Neural crest cell (in vitro differentiated cells): ENCODE data around the gene USP19. TPM values are rescaled to one million over a fixed set of nuclear protein-coding genes. Genes with fewer than 3 reads are reported as not detected.
A peak's percentile ranks its signal among the peaks of the same experiment; 100 is the strongest.

Source experiments
- DNase-seq: peaks from one replicate; pipeline ENCODE4 v3.0.0; 2021; ENCODE audit warnings: low read depth, mixed read lengths, low spot score
- H3K27ac Mint-ChIP-seq: one replicate; pipeline ENCODE4 v1.8.0; 2021; ENCODE audit warnings: mild to moderate bottlenecking, mixed read lengths; ENCODE audit not compliant: unreplicated experiment
- H3K27me3 Mint-ChIP-seq: 2 replicates; pipeline ENCODE4 v1.8.0; 2021; ENCODE audit warnings: low read depth, mild to moderate bottlenecking, mixed read lengths
- H3K36me3 Mint-ChIP-seq: 2 replicates; pipeline ENCODE4 v1.8.0; 2021; ENCODE audit warnings: low read depth, mild to moderate bottlenecking, mixed read lengths
- H3K4me1 Mint-ChIP-seq: 2 replicates; pipeline ENCODE4 v1.8.0; 2021; ENCODE audit warnings: mixed read lengths
- H3K4me3 Mint-ChIP-seq: one replicate; pipeline ENCODE4 v1.8.0; 2021; ENCODE audit warnings: mild to moderate bottlenecking, mixed read lengths
- H3K9me3 Mint-ChIP-seq: 2 replicates; pipeline ENCODE4 v1.8.0; 2021; ENCODE audit warnings: mixed read lengths
- long read RNA-seq: library from polyadenylated mRNA; unstranded; transcript quantifications from one replicate; pipeline ENCODE4 v2.0.0, GENCODE V29; 2020
- total RNA-seq: library from RNA; stranded (reverse); gene quantifications from 2 replicates; pipeline ENCODE4 v1.2.1, GENCODE V29; 2021
- TF ChIP-seq, protein P1 (sequence below): fragments of 200-600 bp; sonication (generic); conservative IDR thresholded peaks from 2 replicates; pipeline ENCODE4 v1.5.0; 2021; ENCODE audit warnings: antibody characterized with exemption, mild to moderate bottlenecking

Gene USP19, protein sequence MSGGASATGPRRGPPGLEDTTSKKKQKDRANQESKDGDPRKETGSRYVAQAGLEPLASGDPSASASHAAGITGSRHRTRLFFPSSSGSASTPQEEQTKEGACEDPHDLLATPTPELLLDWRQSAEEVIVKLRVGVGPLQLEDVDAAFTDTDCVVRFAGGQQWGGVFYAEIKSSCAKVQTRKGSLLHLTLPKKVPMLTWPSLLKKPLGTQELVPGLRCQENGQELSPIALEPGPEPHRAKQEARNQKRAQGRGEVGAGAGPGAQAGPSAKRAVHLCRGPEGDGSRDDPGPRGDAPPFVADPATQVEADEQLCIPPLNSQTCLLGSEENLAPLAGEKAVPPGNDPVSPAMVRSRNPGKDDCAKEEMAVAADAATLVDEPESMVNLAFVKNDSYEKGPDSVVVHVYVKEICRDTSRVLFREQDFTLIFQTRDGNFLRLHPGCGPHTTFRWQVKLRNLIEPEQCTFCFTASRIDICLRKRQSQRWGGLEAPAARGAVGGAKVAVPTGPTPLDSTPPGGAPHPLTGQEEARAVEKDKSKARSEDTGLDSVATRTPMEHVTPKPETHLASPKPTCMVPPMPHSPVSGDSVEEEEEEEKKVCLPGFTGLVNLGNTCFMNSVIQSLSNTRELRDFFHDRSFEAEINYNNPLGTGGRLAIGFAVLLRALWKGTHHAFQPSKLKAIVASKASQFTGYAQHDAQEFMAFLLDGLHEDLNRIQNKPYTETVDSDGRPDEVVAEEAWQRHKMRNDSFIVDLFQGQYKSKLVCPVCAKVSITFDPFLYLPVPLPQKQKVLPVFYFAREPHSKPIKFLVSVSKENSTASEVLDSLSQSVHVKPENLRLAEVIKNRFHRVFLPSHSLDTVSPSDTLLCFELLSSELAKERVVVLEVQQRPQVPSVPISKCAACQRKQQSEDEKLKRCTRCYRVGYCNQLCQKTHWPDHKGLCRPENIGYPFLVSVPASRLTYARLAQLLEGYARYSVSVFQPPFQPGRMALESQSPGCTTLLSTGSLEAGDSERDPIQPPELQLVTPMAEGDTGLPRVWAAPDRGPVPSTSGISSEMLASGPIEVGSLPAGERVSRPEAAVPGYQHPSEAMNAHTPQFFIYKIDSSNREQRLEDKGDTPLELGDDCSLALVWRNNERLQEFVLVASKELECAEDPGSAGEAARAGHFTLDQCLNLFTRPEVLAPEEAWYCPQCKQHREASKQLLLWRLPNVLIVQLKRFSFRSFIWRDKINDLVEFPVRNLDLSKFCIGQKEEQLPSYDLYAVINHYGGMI (N-terminal part only)
- 71.8 and 72.6 TPM in 2 replicates for total RNA-seq
- long read RNA-seq, partial matches to known transcripts = 3 of 3 reads
- long read RNA-seq, other reads (novel, unspliced or antisense) = 0 of 3 reads

DNA sequence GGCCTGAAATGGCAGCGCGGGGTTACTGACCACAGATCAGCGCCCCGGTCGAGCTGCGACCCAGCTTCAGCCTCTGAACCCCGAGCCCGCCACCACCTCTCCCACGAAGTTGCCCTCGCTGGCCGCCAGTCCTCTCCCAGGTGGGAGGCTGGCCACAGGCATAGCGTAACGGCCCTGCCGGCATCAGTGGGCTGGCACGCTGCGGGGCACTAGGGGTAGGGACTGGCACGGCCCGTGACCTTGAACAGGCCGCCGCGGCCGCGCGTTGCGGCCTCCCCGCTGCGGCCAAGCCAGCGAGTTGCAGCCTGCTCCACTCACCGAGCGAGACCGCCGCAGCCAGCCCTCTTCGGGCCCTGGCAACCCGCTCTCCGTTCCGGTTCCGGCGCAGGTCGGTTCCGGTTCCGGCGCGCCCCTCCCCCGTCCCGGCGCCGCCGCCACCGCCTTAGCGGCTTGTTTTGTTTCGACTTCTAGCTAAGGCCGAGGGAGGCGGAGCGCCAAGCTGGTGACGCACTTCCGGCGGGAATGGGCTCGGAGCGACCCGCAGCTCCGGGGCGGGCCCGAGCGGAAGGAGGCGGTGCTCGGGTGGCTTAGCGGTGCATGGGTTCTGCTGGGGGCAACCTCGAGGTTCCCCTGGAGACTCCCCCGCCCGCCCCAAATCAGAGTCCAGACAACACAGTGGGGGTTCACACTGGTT lies at the start of gene USP19:
Gene USP19, minus strand, starts transcription at position 386 of the 694 bp plus-strand sequence. CDS start 1,678 bp downstream, outside the sequence.
- no peaks in the 10 kb centered on the region for H3K27me3 Mint-ChIP-seq
- H3K9me3 Mint-ChIP-seq = no peaks in the 10 kb centered on the region
- H3K4me1 Mint-ChIP-seq = peaks cover 5% of the 10 kb centered on the region
- TF ChIP-seq, protein P1, sequence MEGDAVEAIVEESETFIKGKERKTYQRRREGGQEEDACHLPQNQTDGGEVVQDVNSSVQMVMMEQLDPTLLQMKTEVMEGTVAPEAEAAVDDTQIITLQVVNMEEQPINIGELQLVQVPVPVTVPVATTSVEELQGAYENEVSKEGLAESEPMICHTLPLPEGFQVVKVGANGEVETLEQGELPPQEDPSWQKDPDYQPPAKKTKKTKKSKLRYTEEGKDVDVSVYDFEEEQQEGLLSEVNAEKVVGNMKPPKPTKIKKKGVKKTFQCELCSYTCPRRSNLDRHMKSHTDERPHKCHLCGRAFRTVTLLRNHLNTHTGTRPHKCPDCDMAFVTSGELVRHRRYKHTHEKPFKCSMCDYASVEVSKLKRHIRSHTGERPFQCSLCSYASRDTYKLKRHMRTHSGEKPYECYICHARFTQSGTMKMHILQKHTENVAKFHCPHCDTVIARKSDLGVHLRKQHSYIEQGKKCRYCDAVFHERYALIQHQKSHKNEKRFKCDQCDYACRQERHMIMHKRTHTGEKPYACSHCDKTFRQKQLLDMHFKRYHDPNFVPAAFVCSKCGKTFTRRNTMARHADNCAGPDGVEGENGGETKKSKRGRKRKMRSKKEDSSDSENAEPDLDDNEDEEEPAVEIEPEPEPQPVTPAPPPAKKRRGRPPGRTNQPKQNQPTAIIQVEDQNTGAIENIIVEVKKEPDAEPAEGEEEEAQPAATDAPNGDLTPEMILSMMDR = no peak
- H3K27ac Mint-ChIP-seq = peak within 1 kb of the TSS; percentile 96
- peak within 1 kb of the TSS; percentile 90 for H3K4me3 Mint-ChIP-seq
- peak; percentile 76 for DNase-seq
- peaks cover 4% of the 10 kb centered on the region for H3K36me3 Mint-ChIP-seq

DNA sequence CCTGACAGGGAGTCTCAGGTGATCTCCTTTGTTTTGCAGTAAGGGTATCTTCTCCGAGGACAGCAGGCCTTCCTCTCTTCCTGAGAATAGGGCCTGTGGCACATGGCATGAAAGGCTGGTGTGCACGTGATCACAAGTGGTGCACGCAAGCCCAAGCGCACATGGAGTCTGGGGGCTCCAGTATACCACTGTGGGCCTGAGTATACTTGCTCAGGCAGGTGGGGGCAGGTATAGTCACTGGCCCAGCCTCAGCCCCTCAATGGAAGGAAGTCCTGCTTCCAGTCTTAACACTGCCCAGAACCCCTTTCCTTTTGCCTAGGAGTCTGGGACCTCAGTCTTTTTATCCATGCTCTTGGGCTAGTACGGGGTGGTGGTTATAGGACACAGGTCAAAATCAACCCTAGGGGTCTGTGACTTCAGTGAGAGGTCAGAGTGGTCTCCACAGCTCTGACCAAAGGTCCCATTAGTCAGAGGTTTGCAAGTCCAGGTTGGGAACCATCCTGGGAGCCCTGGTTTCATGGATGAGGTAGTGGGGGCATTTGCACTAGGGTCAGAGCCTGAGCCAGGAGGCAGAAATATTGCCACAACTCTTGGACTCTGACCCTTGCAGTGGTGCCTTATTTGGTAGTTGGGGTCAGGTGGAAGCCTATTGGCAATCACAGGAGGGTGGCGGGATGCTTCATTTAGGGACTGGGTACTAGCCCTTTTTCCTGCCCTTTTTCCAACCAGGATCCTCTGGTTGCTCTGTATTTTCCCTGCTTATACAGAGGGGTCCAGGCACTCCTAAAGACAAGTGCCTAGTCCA lies 46.3 kb upstream of the USP19 start:
- DNase-seq = no peak
- TF ChIP-seq, protein P1 = no peak
- H3K4me3 Mint-ChIP-seq = peak overlapping the region; percentile 91
- peak overlapping the region; percentile 57 for H3K27ac Mint-ChIP-seq
- peaks cover 2% of the 10 kb centered on the region for H3K27me3 Mint-ChIP-seq
- peaks cover 9% of the 10 kb centered on the region for H3K36me3 Mint-ChIP-seq
- no peaks in the 10 kb centered on the region for H3K9me3 Mint-ChIP-seq
- H3K4me1 Mint-ChIP-seq = peaks cover 38% of the 10 kb centered on the region

DNA sequence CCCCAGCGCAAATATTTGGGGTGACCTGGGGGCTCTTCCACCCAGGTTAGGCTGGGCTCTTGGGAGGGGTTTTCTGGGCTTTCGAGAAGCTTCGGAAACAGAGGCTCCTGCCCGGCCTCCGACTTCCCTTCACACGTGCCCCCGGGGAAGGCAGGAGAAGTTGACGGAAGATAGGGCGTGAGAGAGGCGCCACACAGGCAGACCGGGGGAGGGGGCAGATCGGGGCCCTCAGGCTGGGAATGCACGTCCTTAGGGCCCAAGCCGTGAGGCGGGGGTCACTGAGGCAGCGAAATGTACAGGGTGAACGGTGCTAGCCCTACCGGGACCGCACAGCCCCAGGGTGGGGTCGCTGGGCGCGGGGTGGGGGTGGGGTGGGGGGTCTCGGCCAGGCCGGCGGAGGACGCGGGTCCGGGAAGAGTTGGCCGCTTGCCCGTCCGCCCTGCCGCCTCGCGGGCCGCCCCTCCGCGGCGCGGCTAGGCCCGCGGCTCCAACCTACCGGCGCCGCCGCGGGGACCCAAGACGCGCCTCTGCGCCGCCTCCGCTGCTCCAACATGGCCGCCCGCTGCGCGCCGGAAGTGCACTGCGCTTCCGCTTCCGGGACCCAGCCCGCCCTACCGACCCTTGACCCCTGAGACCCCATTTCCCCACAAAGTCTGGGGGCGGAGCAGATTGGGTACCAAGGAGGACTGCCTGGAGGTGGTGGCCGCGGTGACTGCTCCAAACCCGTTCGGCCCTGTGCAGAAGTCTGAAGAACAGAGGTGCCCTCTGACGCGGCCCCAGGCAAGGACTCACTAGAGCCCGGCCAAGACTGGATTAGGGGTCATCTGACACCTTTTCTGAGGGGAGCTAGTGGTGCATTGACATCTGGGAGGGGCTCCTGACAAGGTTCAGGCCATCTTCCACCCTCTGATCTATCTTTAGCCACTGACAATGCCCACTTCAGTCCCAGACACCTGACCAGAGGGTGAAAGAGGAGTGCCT lies 45.4 kb upstream of the USP19 start, which contains the start of gene CCDC71:
Gene CCDC71, minus strand, starts transcription at position 561 of the 981 bp plus-strand sequence. CDS start 2,123 bp downstream, outside the sequence.
- Mint-ChIP-seq H3K4me1 (peaks cover 33% of the 10 kb centered on the region), H3K4me3 (peak within 1 kb of the TSS; percentile 93), H3K36me3 (peaks cover 9% of the 10 kb centered on the region), H3K27ac (peak within 1 kb of the TSS; percentile 91), H3K27me3 (peaks cover 2% of the 10 kb centered on the region), H3K9me3 (no peaks in the 10 kb centered on the region)
- TF ChIP-seq, protein P1 = no peak
- DNase-seq = peak; percentile 58
